Liver (tissue), 9 donors: ENCODE measurements around the gene SON. TPM values are rescaled to one million over a fixed set of nuclear protein-coding genes. Genes with fewer than 3 reads are reported as not detected.

Experiments
- DNase-seq: peaks from one replicate; pipeline ENCODE4 v3.0.0-alpha.2; 2017; ENCODE audit warnings: low spot score
- H3K27ac ChIP-seq, 2 donors: one replicate each; pipeline ENCODE4 v1.7.0; 2013; ENCODE audit warnings: inconsistent platforms in 2 of 2, low read length in 2 of 2, control low read depth in 1 of 2, low read depth in 1 of 2, mild to moderate bottlenecking in 1 of 2
- H3K27me3 ChIP-seq, 4 donors: one replicate each; pipeline versions ENCODE4 v1.6.1 to v1.7.0; 2013; ENCODE audit warnings: low read length in 3 of 4, inconsistent platforms in 1 of 4, mild to moderate bottlenecking in 1 of 4, moderate library complexity in 1 of 4; ENCODE audit not compliant: control insufficient read depth in 4 of 4, insufficient read depth in 4 of 4
- H3K36me3 ChIP-seq, 4 donors: one replicate each; pipeline versions ENCODE4 v1.6.1 to v1.7.0; 2013; ENCODE audit warnings: low read length in 3 of 4, mild to moderate bottlenecking in 3 of 4, low read depth in 1 of 4, moderate library complexity in 1 of 4; ENCODE audit not compliant: control insufficient read depth in 4 of 4, insufficient read depth in 3 of 4
- H3K4me1 ChIP-seq, 4 donors: one replicate each; pipeline versions ENCODE4 v1.6.1 to v1.7.0; 2013; ENCODE audit warnings: low read length in 3 of 4, mild to moderate bottlenecking in 3 of 4, moderate library complexity in 1 of 4; ENCODE audit not compliant: control insufficient read depth in 4 of 4, insufficient read depth in 4 of 4
- H3K4me3 ChIP-seq, 3 donors: one replicate each; pipeline versions ENCODE4 v1.6.1 to v1.7.0; 2013; ENCODE audit warnings: low read length in 3 of 3, control low read depth in 1 of 3, low read depth in 1 of 3, mild to moderate bottlenecking in 1 of 3
- H3K9ac ChIP-seq, 2 donors: one replicate each; pipeline ENCODE4 v1.7.0; 2013; ENCODE audit warnings: low read length in 2 of 2, mild to moderate bottlenecking in 2 of 2, moderate library complexity in 2 of 2, control low read depth in 1 of 2, low read depth in 1 of 2
- H3K9me3 ChIP-seq, 4 donors: one replicate each; pipeline versions ENCODE4 v1.6.1 to v1.7.0; 2013; ENCODE audit warnings: low read length in 3 of 4; ENCODE audit not compliant: control insufficient read depth in 4 of 4
- EGR1 ChIP-seq, 2 donors: IDR thresholded peaks; 2 replicates each; pipeline ENCODE4 v1.6.1; 2016 to 2018; ENCODE audit warnings: antibody characterized with exemption in 2 of 2, low read depth in 2 of 2
- FOXA1 ChIP-seq: IDR thresholded peaks from 2 replicates; pipeline ENCODE4 v1.6.1; 2016; ENCODE audit warnings: antibody characterized with exemption
- FOXA2 ChIP-seq: IDR thresholded peaks from 2 replicates; pipeline ENCODE4 v1.6.1; 2016; ENCODE audit warnings: antibody characterized with exemption
- GABPA ChIP-seq, 2 donors: IDR thresholded peaks in 1 of 2; conservative IDR thresholded peaks in 1 of 2; 2 replicates each; pipeline ENCODE4 v1.6.1; 2016; ENCODE audit warnings: antibody characterized with exemption in 2 of 2, mild to moderate bottlenecking in 1 of 2, moderate library complexity in 1 of 2
- HNF4A ChIP-seq, 2 donors: conservative IDR thresholded peaks; 2 replicates each; pipeline ENCODE4 v1.6.1; 2016; ENCODE audit warnings: antibody characterized with exemption in 2 of 2, mild to moderate bottlenecking in 2 of 2
- HNF4G ChIP-seq: IDR thresholded peaks from 2 replicates; pipeline ENCODE4 v1.6.1; 2016; ENCODE audit warnings: antibody characterized with exemption
- JUND ChIP-seq, 2 donors: IDR thresholded peaks; 2 replicates each; pipeline ENCODE4 v1.6.1; 2016; ENCODE audit warnings: antibody characterized with exemption in 2 of 2
- NR2F2 ChIP-seq: IDR thresholded peaks from 2 replicates; pipeline ENCODE4 v1.6.1; 2016; ENCODE audit warnings: antibody characterized with exemption
- RAD21 ChIP-seq, 2 donors: IDR thresholded peaks; 2 replicates each; pipeline ENCODE4 v1.6.1; 2016; ENCODE audit warnings: antibody characterized with exemption in 2 of 2, mild to moderate bottlenecking in 2 of 2
- RXRA ChIP-seq, 2 donors: IDR thresholded peaks; 2 replicates each; pipeline ENCODE4 v1.6.1; 2017 to 2018; ENCODE audit warnings: antibody characterized with exemption in 2 of 2, mild to moderate bottlenecking in 1 of 2
- SP1 ChIP-seq: IDR thresholded peaks from 2 replicates; pipeline ENCODE4 v1.6.1; 2018; ENCODE audit warnings: antibody characterized with exemption, mild to moderate bottlenecking
- WGBS: extraction: QIAGEN DNeasy Blood & Tissue Kit; methylation state at CpG from one replicate; pipeline ENCODE4 v1.1.7; 2013; 5-methylcytosine and 5-hydroxymethylcytosine counted together
- polyA plus RNA-seq, 2 donors: library from polyadenylated mRNA; stranded (reverse) in 1 of 2; unstranded in 1 of 2; fragments of 200-250 nt in 1 of 2; fragments of >200 nt in 1 of 2; fragmentation: Nextera tagmentation in 1 of 2; extraction: Ambion mirVana in 1 of 2; gene quantifications; one replicate each; pipeline versions ENCODE4 v1.2.1 to v1.2.3, GENCODE V29; 2013 to 2015
- total RNA-seq, 2 donors: library from RNA; depleted of rRNA; stranded (reverse); fragments of >200 nt; gene quantifications; one replicate each; pipeline ENCODE4 v1.2.3, GENCODE V29; 2014
- TF ChIP-seq, protein P1 (sequence below): IDR thresholded peaks from 2 replicates; pipeline ENCODE4 v1.6.1; 2016; ENCODE audit warnings: antibody characterized with exemption
- TF ChIP-seq, protein P2 (sequence below): fragments of 150-350 bp; IDR thresholded peaks from 2 replicates; pipeline ENCODE4 v1.5.1; 2017; ENCODE audit warnings: improper control_type of control experiment, low read depth, low read length; ENCODE audit not compliant: missing input control
- TF ChIP-seq, protein P3 (sequence below): IDR thresholded peaks from 2 replicates; pipeline ENCODE4 v1.6.1; 2016; ENCODE audit warnings: antibody characterized with exemption, mild to moderate bottlenecking
- TF ChIP-seq, protein P4 (sequence below): IDR thresholded peaks from 2 replicates; pipeline ENCODE4 v1.6.1; 2016; ENCODE audit warnings: antibody characterized with exemption
- donor health status: healthy.
- donor health status: healthy.
- donor health status: healthy.
- donor health status: healthy.
- donor health status: healthy.

Gene SON
- total and polyA plus RNA-seq, 4 donors = 42.7 to 264 (median 157) TPM

DNA sequence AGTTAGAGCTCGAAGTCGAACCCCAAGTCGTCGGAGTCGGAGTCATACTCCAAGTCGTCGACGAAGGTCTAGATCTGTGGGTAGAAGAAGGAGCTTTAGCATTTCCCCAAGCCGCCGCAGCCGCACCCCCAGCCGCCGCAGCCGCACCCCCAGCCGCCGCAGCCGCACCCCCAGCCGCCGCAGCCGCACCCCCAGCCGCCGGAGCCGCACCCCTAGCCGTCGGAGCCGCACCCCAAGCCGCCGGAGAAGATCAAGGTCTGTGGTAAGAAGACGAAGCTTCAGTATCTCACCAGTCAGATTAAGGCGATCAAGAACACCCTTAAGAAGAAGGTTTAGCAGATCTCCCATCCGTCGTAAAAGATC, 12.1 kb downstream of the SON start:
- H3K9ac ChIP-seq = no peak overlapping the region
- DNase-seq = no peak
- H3K27ac ChIP-seq = no peak overlapping the region
- H3K36me3 ChIP-seq = peaks cover 38 to 83% (median 81%) of the 10 kb centered on the region in 4 donors
- H3K27me3 ChIP-seq = no peaks in the 10 kb centered on the region
- TF ChIP-seq FOXA2 = no peak
- TF ChIP-seq, protein P1, sequence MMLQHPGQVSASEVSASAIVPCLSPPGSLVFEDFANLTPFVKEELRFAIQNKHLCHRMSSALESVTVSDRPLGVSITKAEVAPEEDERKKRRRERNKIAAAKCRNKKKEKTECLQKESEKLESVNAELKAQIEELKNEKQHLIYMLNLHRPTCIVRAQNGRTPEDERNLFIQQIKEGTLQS = no peak
- 98% methylated on average over 32 of the region's 32 CpGs for WGBS
- peaks cover 0 to 3% (median 0%) of the 10 kb centered on the region in 4 donors for H3K4me1 ChIP-seq
- H3K4me3 ChIP-seq = no peak overlapping the region
- H3K9me3 ChIP-seq = no peaks in the 10 kb centered on the region

GRCh38 chr21:33557447-33557846, 14.6 kb downstream of the SON start:
- H3K27ac ChIP-seq = no peak overlapping the region
- H3K36me3 ChIP-seq = peaks cover 21 to 77% (median 69%) of the 10 kb centered on the region in 4 donors
- peaks cover 0 to 3% (median 0%) of the 10 kb centered on the region in 4 donors for H3K4me1 ChIP-seq
- no peak overlapping the region for H3K4me3 ChIP-seq
- no peaks in the 10 kb centered on the region for H3K27me3 ChIP-seq
- no peak overlapping the region for H3K9ac ChIP-seq
- no peak for DNase-seq
- H3K9me3 ChIP-seq = no peaks in the 10 kb centered on the region
- TF ChIP-seq HNF4A (conservative IDR thresholded peaks at IDR 0.05) (no peak), SP1 (no peak), RAD21 (IDR thresholded peaks at IDR 0.05) (no peak), FOXA1 (no peak), JUND (IDR thresholded peaks at IDR 0.05) (no peak), GABPA (IDR thresholded peaks at IDR 0.05 in 1 of 2, conservative IDR thresholded peaks at IDR 0.05 in 1 of 2) (no peak), NR2F2 (no peak), HNF4G (no peak), EGR1 (IDR thresholded peaks at IDR 0.05; ENCODE audit: low read depth in 2 of 2) (no peak), RXRA (IDR thresholded peaks at IDR 0.05) (no peak), FOXA2 (no peak)
- TF ChIP-seq, protein P1 = no peak
- TF ChIP-seq, protein P2, sequence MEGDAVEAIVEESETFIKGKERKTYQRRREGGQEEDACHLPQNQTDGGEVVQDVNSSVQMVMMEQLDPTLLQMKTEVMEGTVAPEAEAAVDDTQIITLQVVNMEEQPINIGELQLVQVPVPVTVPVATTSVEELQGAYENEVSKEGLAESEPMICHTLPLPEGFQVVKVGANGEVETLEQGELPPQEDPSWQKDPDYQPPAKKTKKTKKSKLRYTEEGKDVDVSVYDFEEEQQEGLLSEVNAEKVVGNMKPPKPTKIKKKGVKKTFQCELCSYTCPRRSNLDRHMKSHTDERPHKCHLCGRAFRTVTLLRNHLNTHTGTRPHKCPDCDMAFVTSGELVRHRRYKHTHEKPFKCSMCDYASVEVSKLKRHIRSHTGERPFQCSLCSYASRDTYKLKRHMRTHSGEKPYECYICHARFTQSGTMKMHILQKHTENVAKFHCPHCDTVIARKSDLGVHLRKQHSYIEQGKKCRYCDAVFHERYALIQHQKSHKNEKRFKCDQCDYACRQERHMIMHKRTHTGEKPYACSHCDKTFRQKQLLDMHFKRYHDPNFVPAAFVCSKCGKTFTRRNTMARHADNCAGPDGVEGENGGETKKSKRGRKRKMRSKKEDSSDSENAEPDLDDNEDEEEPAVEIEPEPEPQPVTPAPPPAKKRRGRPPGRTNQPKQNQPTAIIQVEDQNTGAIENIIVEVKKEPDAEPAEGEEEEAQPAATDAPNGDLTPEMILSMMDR = no peak
- TF ChIP-seq, protein P3, sequence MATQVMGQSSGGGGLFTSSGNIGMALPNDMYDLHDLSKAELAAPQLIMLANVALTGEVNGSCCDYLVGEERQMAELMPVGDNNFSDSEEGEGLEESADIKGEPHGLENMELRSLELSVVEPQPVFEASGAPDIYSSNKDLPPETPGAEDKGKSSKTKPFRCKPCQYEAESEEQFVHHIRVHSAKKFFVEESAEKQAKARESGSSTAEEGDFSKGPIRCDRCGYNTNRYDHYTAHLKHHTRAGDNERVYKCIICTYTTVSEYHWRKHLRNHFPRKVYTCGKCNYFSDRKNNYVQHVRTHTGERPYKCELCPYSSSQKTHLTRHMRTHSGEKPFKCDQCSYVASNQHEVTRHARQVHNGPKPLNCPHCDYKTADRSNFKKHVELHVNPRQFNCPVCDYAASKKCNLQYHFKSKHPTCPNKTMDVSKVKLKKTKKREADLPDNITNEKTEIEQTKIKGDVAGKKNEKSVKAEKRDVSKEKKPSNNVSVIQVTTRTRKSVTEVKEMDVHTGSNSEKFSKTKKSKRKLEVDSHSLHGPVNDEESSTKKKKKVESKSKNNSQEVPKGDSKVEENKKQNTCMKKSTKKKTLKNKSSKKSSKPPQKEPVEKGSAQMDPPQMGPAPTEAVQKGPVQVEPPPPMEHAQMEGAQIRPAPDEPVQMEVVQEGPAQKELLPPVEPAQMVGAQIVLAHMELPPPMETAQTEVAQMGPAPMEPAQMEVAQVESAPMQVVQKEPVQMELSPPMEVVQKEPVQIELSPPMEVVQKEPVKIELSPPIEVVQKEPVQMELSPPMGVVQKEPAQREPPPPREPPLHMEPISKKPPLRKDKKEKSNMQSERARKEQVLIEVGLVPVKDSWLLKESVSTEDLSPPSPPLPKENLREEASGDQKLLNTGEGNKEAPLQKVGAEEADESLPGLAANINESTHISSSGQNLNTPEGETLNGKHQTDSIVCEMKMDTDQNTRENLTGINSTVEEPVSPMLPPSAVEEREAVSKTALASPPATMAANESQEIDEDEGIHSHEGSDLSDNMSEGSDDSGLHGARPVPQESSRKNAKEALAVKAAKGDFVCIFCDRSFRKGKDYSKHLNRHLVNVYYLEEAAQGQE = no peak
- TF ChIP-seq, protein P4, sequence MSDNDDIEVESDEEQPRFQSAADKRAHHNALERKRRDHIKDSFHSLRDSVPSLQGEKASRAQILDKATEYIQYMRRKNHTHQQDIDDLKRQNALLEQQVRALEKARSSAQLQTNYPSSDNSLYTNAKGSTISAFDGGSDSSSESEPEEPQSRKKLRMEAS = no peak
- WGBS = 98% methylated on average over 19 of the region's 19 CpGs
